OCI-LY3 (cell line): ENCODE results near the gene DCAF12.
A peak's percentile ranks its signal among the peaks of the same experiment; 100 is the strongest.
"Not testable (repeated sequence)": the region's sequence is repeated elsewhere in the genome, so short reads cannot be mapped to it uniquely, and the experiment has no call there.

Experiments used
- H2AFZ ChIP-seq: fragments of 200-600, 300-600 bp; shearing (Covaris generic); 2 replicates; pipeline ENCODE4 v1.6.0; 2014; ENCODE audit warnings: antibody characterized with exemption, low read depth, low read length
- H3K27ac ChIP-seq: fragments of 200-600, 300-600 bp; sonication (generic); 2 replicates; pipeline ENCODE4 v1.5.1; 2014; ENCODE audit warnings: mild to moderate bottlenecking, low read length, moderate library complexity, mixed read lengths
- H3K27me3 ChIP-seq: fragments of 200-600, 300-600 bp; sonication (generic); 2 replicates; pipeline ENCODE4 v1.6.1; 2014; ENCODE audit warnings: low read depth, low read length, mixed read lengths
- H3K36me3 ChIP-seq: fragments of 200-600, 300-600 bp; sonication (generic); replicated peaks from 2 replicates; pipeline ENCODE3; 2014; ENCODE audit warnings: low read depth, low read length, mixed read lengths
- H3K4me1 ChIP-seq: fragments of 300-600, 200-600 bp; sonication (generic); 2 replicates; pipeline ENCODE4 v1.6.1; 2014; ENCODE audit warnings: low read length, mixed read lengths
- H3K4me2 ChIP-seq: fragments of 200-600, 300-600 bp; sonication (generic); 2 replicates; pipeline ENCODE4 v1.6.1; 2014; ENCODE audit warnings: low read length, mixed read lengths
- H3K4me3 ChIP-seq: fragments of 300-600, 200-600 bp; sonication (generic); 2 replicates; pipeline ENCODE4 v1.5.1; 2014; ENCODE audit warnings: antibody characterized with exemption, mild to moderate bottlenecking, low read length, moderate library complexity
- H3K79me2 ChIP-seq: fragments of 300-600, 200-600 bp; shearing (Covaris generic); 2 replicates; pipeline ENCODE4 v1.6.1; 2014; ENCODE audit warnings: mild to moderate bottlenecking, low read length, mixed read lengths
- H3K9ac ChIP-seq: fragments of 300-600, 200-600 bp; shearing (Covaris generic); 2 replicates; pipeline ENCODE4 v1.6.0; 2014; ENCODE audit warnings: mild to moderate bottlenecking, low read length, moderate library complexity
- H3K9me3 ChIP-seq: fragments of 200-600, 300-600 bp; shearing (Covaris generic); 2 replicates; pipeline ENCODE4 v1.6.1; 2014; ENCODE audit warnings: low read length, mixed read lengths; ENCODE audit not compliant: insufficient read depth
- H4K20me1 ChIP-seq: fragments of 200-600, 300-600 bp; sonication (generic); 2 replicates; pipeline ENCODE4 v1.6.1; 2016; ENCODE audit warnings: low read length, mixed read lengths; ENCODE audit not compliant: insufficient read depth
- CTCF ChIP-seq: fragments of 200-600, 300-600 bp; sonication (generic); IDR thresholded peaks from 2 replicates; pipeline ENCODE4 v1.5.1; 2014; ENCODE audit warnings: antibody characterized with exemption, low read length, low read depth
- EZH2phosphoT487 ChIP-seq: fragments of 200-600 bp; shearing (Covaris generic); IDR thresholded peaks from 2 replicates; pipeline ENCODE4 v1.6.1; 2018; ENCODE audit warnings: antibody characterized with exemption, mixed run types, low read depth

Gene DCAF12

GRCh38 chr9:34047864-34048726, 78.4 kb downstream of the DCAF12 start:
- Histone ChIP-seq H3K4me2 (peak overlapping the region; percentile 91), H3K9me3 (no peaks in the 10 kb centered on the region), H2AFZ (no peak overlapping the region; the same call in 1 of the 2 replicates), H3K27me3 (no peaks in the 10 kb centered on the region), H3K27ac (peak overlapping the region; percentile 81), H3K79me2 (peaks cover 55% of the 10 kb centered on the region), H3K36me3 (peaks cover 2% of the 10 kb centered on the region), H3K4me1 (peaks cover 31% of the 10 kb centered on the region), H3K9ac (peak overlapping the region; percentile 82), H4K20me1 (peaks cover 27% of the 10 kb centered on the region), H3K4me3 (peak overlapping the region; percentile 96)
- no peak for TF ChIP-seq CTCF
- no peak for TF ChIP-seq EZH2phosphoT487

GRCh38 chr9:34046784-34047379, 79.6 kb downstream of the DCAF12 start:
- Histone ChIP-seq H3K27ac (no peak overlapping the region), H3K27me3 (no peaks in the 10 kb centered on the region), H3K4me2 (peak overlapping the region; percentile 91), H3K79me2 (peaks cover 68% of the 10 kb centered on the region), H3K9me3 (no peaks in the 10 kb centered on the region), H3K36me3 (peaks cover 12% of the 10 kb centered on the region), H4K20me1 (peaks cover 34% of the 10 kb centered on the region), H3K4me1 (peaks cover 24% of the 10 kb centered on the region), H2AFZ (no peak overlapping the region), H3K9ac (peak overlapping the region; percentile 82; the same call in 1 of the 2 replicates), H3K4me3 (peak overlapping the region; percentile 96)
- no peak for TF ChIP-seq EZH2phosphoT487
- no peak for TF ChIP-seq CTCF

- no peaks in the 10 kb centered on the region for H3K27me3 ChIP-seq
- no peak for TF ChIP-seq CTCF
- no peak for TF ChIP-seq EZH2phosphoT487
- no peak overlapping the region for H3K9ac ChIP-seq
- peaks cover 16% of the 10 kb centered on the region for H3K36me3 ChIP-seq
- H3K4me1 ChIP-seq, result peaks cover 24% of the 10 kb centered on the region
- peaks cover 34% of the 10 kb centered on the region for H4K20me1 ChIP-seq
- H3K4me3 ChIP-seq, result no peak overlapping the region
- H3K27ac ChIP-seq, result no peak overlapping the region
- H3K9me3 ChIP-seq, result no peaks in the 10 kb centered on the region
- H3K4me2 ChIP-seq, result 0 out of 2 replicates have a peak overlapping the region, but pooled peaks have one; percentile 14
- H2AFZ ChIP-seq, result no peak overlapping the region
- H3K79me2 ChIP-seq, result peaks cover 77% of the 10 kb centered on the region
Measured at GRCh38 chr9:34045903-34046302, 80.6 kb downstream of the DCAF12 start.

- not testable (repeated sequence) for H3K27ac ChIP-seq, H3K4me3 ChIP-seq, H3K9me3 ChIP-seq, H2AFZ ChIP-seq, H3K9ac ChIP-seq, H3K4me2 ChIP-seq, H3K27me3 ChIP-seq, H3K4me1 ChIP-seq
- Histone ChIP-seq H3K36me3 (peaks cover 29% of the 10 kb centered on the region), H4K20me1 (peaks cover 34% of the 10 kb centered on the region), H3K79me2 (peaks cover 95% of the 10 kb centered on the region)
Measured at GRCh38 chr9:34042074-34042473, 84.4 kb downstream of the DCAF12 start.

GRCh38 chr9:34038851-34039250, 87.6 kb downstream of the DCAF12 start:
- peaks cover 34% of the 10 kb centered on the region for H4K20me1 ChIP-seq
- not testable (repeated sequence) for H3K27ac ChIP-seq, H2AFZ ChIP-seq, H3K27me3 ChIP-seq, H3K9me3 ChIP-seq, H3K4me3 ChIP-seq, H3K4me1 ChIP-seq, H3K9ac ChIP-seq, H3K4me2 ChIP-seq
- peaks cover 30% of the 10 kb centered on the region for H3K36me3 ChIP-seq
- peaks cover 93% of the 10 kb centered on the region for H3K79me2 ChIP-seq
